HepG2 (cell line): ENCODE results near the gene SYCP2L. TPM values are rescaled to one million over a fixed set of nuclear protein-coding genes. Genes with fewer than 3 reads are reported as not detected.
A peak's percentile ranks its signal among the peaks of the same experiment; 100 is the strongest.

ENCODE experiments used
- CREB1 ChIP-seq, 2 experiments: fragments of 450-650 bp in 1 of 2; IDR thresholded peaks; 2 replicates each; pipeline ENCODE4 v1.6.1; 2016 to 2017; ENCODE audit warnings: control low read depth in 1 of 2, mild to moderate bottlenecking in 1 of 2, missing compliant biosample characterization in 1 of 2, missing genetic modification characterization in 1 of 2
- EP300 ChIP-seq, 3 experiments: sonication (generic) in 1 of 3; formaldehyde crosslinking in 1 of 3; IDR thresholded peaks; 2 replicates each; pipeline versions ENCODE4 v1.5.1 to v1.6.1; 2011 to 2020; ENCODE audit warnings: low read depth in 2 of 3, low read length in 2 of 3, borderline replicate concordance in 1 of 3, improper control_type of control experiment in 1 of 3, mild to moderate bottlenecking in 1 of 3, missing genetic modification reagents in 1 of 3, moderate library complexity in 1 of 3
- FOSL1 ChIP-seq: sonication (generic); formaldehyde crosslinking; IDR thresholded peaks from 2 replicates; pipeline ENCODE4 v1.9.0; 2021; ENCODE audit warnings: missing genetic modification reagents, borderline replicate concordance
- HBP1 ChIP-seq: IDR thresholded peaks from 2 replicates; pipeline ENCODE4 v1.6.1; 2016; ENCODE audit warnings: low read depth, control low read depth
- HNF4G ChIP-seq, 2 experiments: sonication (generic) in 1 of 2; formaldehyde crosslinking in 1 of 2; IDR thresholded peaks; 2 replicates each; pipeline versions ENCODE4 v1.4.0 to v1.6.1; 2011 to 2020; ENCODE audit warnings: borderline replicate concordance in 2 of 2, low read depth in 2 of 2, mild to moderate bottlenecking in 2 of 2, low read length in 1 of 2, missing genetic modification reagents in 1 of 2, moderate library complexity in 1 of 2
- KAT7 ChIP-seq: IDR thresholded peaks from 2 replicates; pipeline ENCODE4 v1.6.1; 2018; ENCODE audit warnings: borderline replicate concordance, missing compliant biosample characterization
- NCOA2 ChIP-seq: sonication (generic); formaldehyde crosslinking; IDR thresholded peaks from 2 replicates; pipeline ENCODE4 v1.8.0; 2022; ENCODE audit warnings: inconsistent platforms
- RERE ChIP-seq: IDR thresholded peaks from 2 replicates; pipeline ENCODE4 v1.6.1; 2016; ENCODE audit warnings: low read depth, missing genetic modification reagents, missing compliant biosample characterization
- SP1 ChIP-seq, 2 experiments: fragments of 450-650 bp in 1 of 2; sonication (generic) in 1 of 2; formaldehyde crosslinking in 1 of 2; IDR thresholded peaks; 2 replicates each; pipeline versions ENCODE4 v1.4.0 to v1.6.1; 2016 to 2020; ENCODE audit warnings: missing genetic modification reagents in 1 of 2
- TCF7L2 ChIP-seq: IDR thresholded peaks from 2 replicates; pipeline ENCODE4 v1.6.1; 2011; ENCODE audit warnings: mild to moderate bottlenecking, low read depth, low read length, moderate library complexity
- ZNF34 ChIP-seq: sonication (generic); formaldehyde crosslinking; IDR thresholded peaks from 2 replicates; pipeline ENCODE4 v1.4.0; 2020; ENCODE audit warnings: mild to moderate bottlenecking, missing genetic modification reagents, borderline replicate concordance
- ZNF549 ChIP-seq: sonication (generic); formaldehyde crosslinking; IDR thresholded peaks from 2 replicates; pipeline ENCODE4 v1.5.0; 2020; ENCODE audit warnings: missing genetic modification reagents
- ZNF570 ChIP-seq: sonication (generic); formaldehyde crosslinking; IDR thresholded peaks from 2 replicates; pipeline ENCODE4 v1.4.0; 2020; ENCODE audit warnings: mild to moderate bottlenecking, missing genetic modification reagents, borderline replicate concordance
- ZNF772 ChIP-seq: sonication (generic); formaldehyde crosslinking; IDR thresholded peaks from 2 replicates; pipeline ENCODE4 v1.5.0; 2020; ENCODE audit warnings: mild to moderate bottlenecking, missing genetic modification reagents
- ZNF816 ChIP-seq: sonication (generic); formaldehyde crosslinking; IDR thresholded peaks from 2 replicates; pipeline ENCODE4 v1.8.0; 2022; ENCODE audit warnings: missing genetic modification reagents, mild to moderate bottlenecking, borderline replicate concordance
- ZNF879 ChIP-seq: sonication (generic); formaldehyde crosslinking; IDR thresholded peaks from 2 replicates; pipeline ENCODE4 v1.8.1; 2023; ENCODE audit warnings: missing genetic modification reagents
- ZSCAN20 ChIP-seq: sonication (generic); formaldehyde crosslinking; IDR thresholded peaks from 2 replicates; pipeline ENCODE4 v1.4.0; 2020; ENCODE audit warnings: missing genetic modification reagents, mild to moderate bottlenecking, borderline replicate concordance
- polyA plus RNA-seq, 8 experiments: library from polyadenylated mRNA; depleted of rRNA in 3 of 8; stranded (reverse) in 7 of 8; unstranded in 1 of 8; fragments of >200 nt; fragmentation: Illumina TruSeq in 4 of 8; extraction: Trizol in 4 of 8; gene quantifications; 2 replicates each; pipeline versions ENCODE4 v1.2.1 to v1.2.3, GENCODE V29; 2011 to 2016; ENCODE audit warnings: low read depth in 4 of 8, missing spikeins in 1 of 8, mixed read lengths in 1 of 8; ENCODE audit not compliant: insufficient read depth in 1 of 8
- total RNA-seq, 5 experiments: library from RNA; depleted of rRNA; stranded (reverse); fragments of >200 nt; fragmentation: Illumina TruSeq; extraction: Trizol; gene quantifications; 2 replicates each; pipeline ENCODE4 v1.2.3, GENCODE V29; 2016; ENCODE audit warnings: low read depth in 1 of 5
- TF ChIP-seq, protein P1 (sequence below): sonication (generic); formaldehyde crosslinking; IDR thresholded peaks from 2 replicates; pipeline ENCODE4 v1.8.1; 2023; ENCODE audit warnings: mild to moderate bottlenecking, moderate library complexity, missing genetic modification reagents

The SYCP2L gene
- total and polyA plus RNA-seq, 2 of the 13 experiments (the other 11 are each of a cell fraction or from before 2014, with no cell fraction given), result 0.22 to 0.54 TPM

GRCh38 chr6:11007715-11008608 is 121.1 kb downstream of the SYCP2L start (continued):
- no peak for TF ChIP-seq ZSCAN20 (CRISPR knock-in tag)
- TF ChIP-seq ZNF549, result no peak
- TF ChIP-seq NCOA2 (CRISPR knock-in tag), result peak; percentile 49
- TF ChIP-seq, protein P1, sequence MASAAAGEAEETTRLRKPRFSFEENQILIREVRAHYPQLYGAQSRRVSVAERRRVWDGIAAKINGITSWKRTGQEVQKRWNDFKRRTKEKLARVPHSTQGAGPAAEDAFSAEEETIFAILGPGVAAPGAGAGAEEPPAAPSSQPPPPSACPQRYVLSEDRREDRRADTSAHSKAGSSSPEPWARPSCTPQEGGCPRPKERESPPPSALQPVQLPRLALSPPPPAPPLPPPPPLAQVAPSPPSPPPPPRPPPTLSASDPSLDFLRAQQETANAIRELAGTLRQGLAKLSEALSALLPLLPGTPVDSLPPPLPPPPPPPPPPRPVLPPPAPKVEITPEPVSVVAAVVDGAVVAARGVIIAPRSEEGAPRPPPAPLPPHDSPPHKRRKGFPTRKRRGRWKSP (CRISPR knock-in tag), result no peak
- no peak for TF ChIP-seq ZNF570 (CRISPR knock-in tag)
- no peak for TF ChIP-seq SP1 (IDR thresholded peaks at IDR 0.05)
- TF ChIP-seq SP1 (CRISPR knock-in tag; IDR thresholded peaks at IDR 0.05), result no peak
- peak; percentile 19; the same call in 1 of the 2 replicates for TF ChIP-seq RERE (CRISPR knock-in tag)
- TF ChIP-seq ZNF816 (CRISPR knock-in tag), result no peak
- no peak for TF ChIP-seq ZNF772 (CRISPR knock-in tag)
- peak in 1 of 2 experiments; percentile 78; a peak in 2 of 4 replicates for TF ChIP-seq EP300 (IDR thresholded peaks at IDR 0.05; ENCODE audit: low read depth in 2 of 2, low read length in 2 of 2)
- TF ChIP-seq EP300 (CRISPR knock-in tag; IDR thresholded peaks at IDR 0.05; ENCODE audit: borderline replicate concordance), result peak; percentile 12; the same call in 1 of the 2 replicates
- no peak for TF ChIP-seq TCF7L2
- TF ChIP-seq FOSL1 (CRISPR knock-in tag), result peak; percentile 71; the same call in 1 of the 2 replicates
- no peak for TF ChIP-seq HBP1
- TF ChIP-seq CREB1 (IDR thresholded peaks at IDR 0.05), result no peak
- TF ChIP-seq CREB1 (CRISPR knock-in tag; IDR thresholded peaks at IDR 0.05), result peak; percentile 64
- TF ChIP-seq KAT7 (CRISPR knock-in tag), result no peak
- no peak for TF ChIP-seq HNF4G (IDR thresholded peaks at IDR 0.05; ENCODE audit: borderline replicate concordance, low read depth, low read length)
- TF ChIP-seq HNF4G (CRISPR knock-in tag; IDR thresholded peaks at IDR 0.05; ENCODE audit: borderline replicate concordance, low read depth), result no peak
- no peak for TF ChIP-seq ZNF34 (CRISPR knock-in tag)
- TF ChIP-seq ZNF879 (CRISPR knock-in tag), result no peak
